SK-N-SH treated with all-trans-retinoic acid at 6 μM for 48 hours (cell line): Measurements from ENCODE around the gene USP35.
A peak's percentile ranks its signal among the peaks of the same experiment; 100 is the strongest.

ENCODE experiments used
- ATAC-seq: fragments of 200-7000 bp; cut with Tn5 transposase; 3 replicates; pipeline ENCODE4 v1.9.1; 2020; ENCODE audit warnings: mild to moderate bottlenecking, moderate library complexity
- ARNTL ChIP-seq: fragments of 450-650 bp; formaldehyde crosslinking; IDR thresholded peaks from 2 replicates; pipeline ENCODE4 v1.5.0; 2020; ENCODE audit warnings: low read depth, mild to moderate bottlenecking, moderate library complexity, borderline replicate concordance
- BACH2 ChIP-seq: fragments of 250-450 bp; sonication (Bioruptor Pico); IDR thresholded peaks from 2 replicates; pipeline ENCODE4 v1.9.0; 2021; ENCODE audit warnings: mild to moderate bottlenecking, borderline replicate concordance
- CSDC2 ChIP-seq: fragments of 250-450 bp; sonication (Bioruptor Pico); IDR thresholded peaks from 2 replicates; pipeline ENCODE4 v1.5.0; 2020; ENCODE audit warnings: mild to moderate bottlenecking, moderate library complexity
- ESRRG ChIP-seq: fragments of 250-450 bp; sonication (Bioruptor Pico); IDR thresholded peaks from 2 replicates; pipeline ENCODE4 v1.6.1; 2021; ENCODE audit warnings: mild to moderate bottlenecking
- GLIS3 ChIP-seq: fragments of 250-450 bp; sonication (Bioruptor Pico); IDR thresholded peaks from 2 replicates; pipeline ENCODE4 v1.5.0; 2020; ENCODE audit warnings: mild to moderate bottlenecking, moderate library complexity
- ISL1 ChIP-seq: fragments of 250-450 bp; sonication (Bioruptor Pico); IDR thresholded peaks from 2 replicates; pipeline ENCODE4 v2.1.2; 2022; ENCODE audit warnings: mild to moderate bottlenecking, moderate library complexity
- OSR1 ChIP-seq: fragments of 250-450 bp; sonication (Bioruptor Pico); IDR thresholded peaks from 2 replicates; pipeline ENCODE4 v1.8.0; 2022; ENCODE audit warnings: moderate library complexity, mild to moderate bottlenecking, inconsistent platforms
- PPARA ChIP-seq: fragments of 250-450 bp; sonication (Bioruptor Pico); IDR thresholded peaks from 2 replicates; pipeline ENCODE4 v1.5.0; 2020; ENCODE audit warnings: mild to moderate bottlenecking, borderline replicate concordance
- RARB ChIP-seq: fragments of 250-450 bp; sonication (Bioruptor Pico); IDR thresholded peaks from 2 replicates; pipeline ENCODE4 v1.8.0; 2021; ENCODE audit warnings: mild to moderate bottlenecking, moderate library complexity
- SNAI2 ChIP-seq: fragments of 250-450 bp; sonication (Bioruptor Pico); IDR thresholded peaks from 2 replicates; pipeline ENCODE4 v1.5.0; 2020; ENCODE audit warnings: mild to moderate bottlenecking, moderate library complexity
- TCF4 ChIP-seq: fragments of 250-450 bp; sonication (Bioruptor Pico); IDR thresholded peaks from 2 replicates; pipeline ENCODE4 v1.8.0; 2021; ENCODE audit warnings: mild to moderate bottlenecking, moderate library complexity, borderline replicate concordance
- TOX ChIP-seq: fragments of 250-450 bp; sonication (Bioruptor Pico); IDR thresholded peaks from 2 replicates; pipeline ENCODE4 v1.8.0; 2021; ENCODE audit warnings: mild to moderate bottlenecking, moderate library complexity, borderline replicate concordance
- ZC3H10 ChIP-seq: fragments of 250-450 bp; sonication (Bioruptor Pico); IDR thresholded peaks from 2 replicates; pipeline ENCODE4 v1.5.1; 2021; ENCODE audit warnings: mild to moderate bottlenecking, moderate library complexity
- ZFP30 ChIP-seq: fragments of 450-650 bp; formaldehyde crosslinking; IDR thresholded peaks from 2 replicates; pipeline ENCODE4 v1.5.0; 2022; ENCODE audit warnings: mild to moderate bottlenecking, moderate library complexity
- ZNF565 ChIP-seq: fragments of 450-650 bp; formaldehyde crosslinking; conservative IDR thresholded peaks from 2 replicates; pipeline ENCODE4 v1.5.0; 2020; ENCODE audit warnings: low read depth, mild to moderate bottlenecking, moderate library complexity
- ZNF70 ChIP-seq: fragments of 450-650 bp; formaldehyde crosslinking; IDR thresholded peaks from 2 replicates; pipeline ENCODE4 v1.5.0; 2020; ENCODE audit warnings: mild to moderate bottlenecking, moderate library complexity
- ZNF8 ChIP-seq: fragments of 450-650 bp; formaldehyde crosslinking; IDR thresholded peaks from 2 replicates; pipeline ENCODE4 v1.5.0; 2020; ENCODE audit warnings: mild to moderate bottlenecking, moderate library complexity
- TF ChIP-seq, protein P1 (sequence below): fragments of 250-450 bp; sonication (Bioruptor Pico); IDR thresholded peaks from 2 replicates; pipeline ENCODE4 v1.8.0; 2020; ENCODE audit warnings: mild to moderate bottlenecking, moderate library complexity, borderline replicate concordance
- TF ChIP-seq, protein P2 (sequence below): fragments of 250-450 bp; sonication (Bioruptor Pico); IDR thresholded peaks from 2 replicates; pipeline ENCODE4 v1.5.1; 2021; ENCODE audit warnings: mild to moderate bottlenecking, moderate library complexity
- TF ChIP-seq, protein P3 (sequence below): fragments of 250-450 bp; sonication (Bioruptor Pico); IDR thresholded peaks from 2 replicates; pipeline ENCODE4 v1.5.1; 2020; ENCODE audit warnings: low read depth, mild to moderate bottlenecking, moderate library complexity
- TF ChIP-seq, protein P4 (sequence below): fragments of 250-450 bp; sonication (Bioruptor Pico); IDR thresholded peaks from 2 replicates; pipeline ENCODE4 v1.8.0; 2021; ENCODE audit warnings: low read depth, mild to moderate bottlenecking, moderate library complexity, borderline replicate concordance
- TF ChIP-seq, protein P5 (sequence below): fragments of 250-450 bp; sonication (Bioruptor Pico); IDR thresholded peaks from 2 replicates; pipeline ENCODE4 v1.5.0; 2020; ENCODE audit warnings: mild to moderate bottlenecking, moderate library complexity

Gene USP35

DNA sequence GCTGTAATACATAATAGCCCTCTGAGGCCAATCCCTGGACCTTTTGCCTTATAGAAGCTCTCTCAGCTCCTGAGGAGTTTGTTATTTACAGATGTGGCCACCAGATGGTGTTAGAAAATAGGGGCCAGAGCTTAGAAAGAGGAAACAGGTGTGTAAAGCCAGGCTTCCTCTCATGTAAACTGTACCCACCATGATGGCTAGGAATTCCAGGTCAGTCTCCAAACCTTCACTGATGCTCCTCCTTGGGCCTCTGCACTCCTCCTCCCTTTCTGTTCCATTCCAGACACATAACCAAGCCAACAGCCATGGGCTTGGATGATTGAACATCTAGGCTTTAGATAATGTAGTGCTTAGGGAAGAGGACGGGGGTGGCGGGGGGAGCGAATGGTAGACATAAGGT lies 39.7 kb downstream of the USP35 start:
- TF ChIP-seq SNAI2 (CRISPR knock-in tag) (no peak), ESRRG (CRISPR knock-in tag) (no peak), ZNF70 (CRISPR knock-in tag) (no peak), TOX (CRISPR knock-in tag) (no peak), CSDC2 (CRISPR knock-in tag) (no peak), ZFP30 (CRISPR knock-in tag) (no peak), TCF4 (CRISPR knock-in tag) (no peak), GLIS3 (CRISPR knock-in tag) (no peak), ZC3H10 (CRISPR knock-in tag) (no peak), ISL1 (CRISPR knock-in tag) (no peak), OSR1 (CRISPR knock-in tag) (no peak), BACH2 (no peak), ZNF8 (CRISPR knock-in tag) (no peak), ZNF565 (no peak), PPARA (no peak), ARNTL (CRISPR knock-in tag) (no peak)
- TF ChIP-seq, protein P1, sequence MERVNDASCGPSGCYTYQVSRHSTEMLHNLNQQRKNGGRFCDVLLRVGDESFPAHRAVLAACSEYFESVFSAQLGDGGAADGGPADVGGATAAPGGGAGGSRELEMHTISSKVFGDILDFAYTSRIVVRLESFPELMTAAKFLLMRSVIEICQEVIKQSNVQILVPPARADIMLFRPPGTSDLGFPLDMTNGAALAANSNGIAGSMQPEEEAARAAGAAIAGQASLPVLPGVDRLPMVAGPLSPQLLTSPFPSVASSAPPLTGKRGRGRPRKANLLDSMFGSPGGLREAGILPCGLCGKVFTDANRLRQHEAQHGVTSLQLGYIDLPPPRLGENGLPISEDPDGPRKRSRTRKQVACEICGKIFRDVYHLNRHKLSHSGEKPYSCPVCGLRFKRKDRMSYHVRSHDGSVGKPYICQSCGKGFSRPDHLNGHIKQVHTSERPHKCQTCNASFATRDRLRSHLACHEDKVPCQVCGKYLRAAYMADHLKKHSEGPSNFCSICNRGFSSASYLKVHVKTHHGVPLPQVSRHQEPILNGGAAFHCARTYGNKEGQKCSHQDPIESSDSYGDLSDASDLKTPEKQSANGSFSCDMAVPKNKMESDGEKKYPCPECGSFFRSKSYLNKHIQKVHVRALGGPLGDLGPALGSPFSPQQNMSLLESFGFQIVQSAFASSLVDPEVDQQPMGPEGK = no peak
- TF ChIP-seq, protein P2, sequence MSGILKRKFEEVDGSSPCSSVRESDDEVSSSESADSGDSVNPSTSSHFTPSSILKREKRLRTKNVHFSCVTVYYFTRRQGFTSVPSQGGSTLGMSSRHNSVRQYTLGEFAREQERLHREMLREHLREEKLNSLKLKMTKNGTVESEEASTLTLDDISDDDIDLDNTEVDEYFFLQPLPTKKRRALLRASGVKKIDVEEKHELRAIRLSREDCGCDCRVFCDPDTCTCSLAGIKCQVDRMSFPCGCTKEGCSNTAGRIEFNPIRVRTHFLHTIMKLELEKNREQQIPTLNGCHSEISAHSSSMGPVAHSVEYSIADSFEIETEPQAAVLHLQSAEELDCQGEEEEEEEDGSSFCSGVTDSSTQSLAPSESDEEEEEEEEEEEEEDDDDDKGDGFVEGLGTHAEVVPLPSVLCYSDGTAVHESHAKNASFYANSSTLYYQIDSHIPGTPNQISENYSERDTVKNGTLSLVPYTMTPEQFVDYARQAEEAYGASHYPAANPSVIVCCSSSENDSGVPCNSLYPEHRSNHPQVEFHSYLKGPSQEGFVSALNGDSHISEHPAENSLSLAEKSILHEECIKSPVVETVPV (CRISPR knock-in tag) = no peak
- TF ChIP-seq, protein P3, sequence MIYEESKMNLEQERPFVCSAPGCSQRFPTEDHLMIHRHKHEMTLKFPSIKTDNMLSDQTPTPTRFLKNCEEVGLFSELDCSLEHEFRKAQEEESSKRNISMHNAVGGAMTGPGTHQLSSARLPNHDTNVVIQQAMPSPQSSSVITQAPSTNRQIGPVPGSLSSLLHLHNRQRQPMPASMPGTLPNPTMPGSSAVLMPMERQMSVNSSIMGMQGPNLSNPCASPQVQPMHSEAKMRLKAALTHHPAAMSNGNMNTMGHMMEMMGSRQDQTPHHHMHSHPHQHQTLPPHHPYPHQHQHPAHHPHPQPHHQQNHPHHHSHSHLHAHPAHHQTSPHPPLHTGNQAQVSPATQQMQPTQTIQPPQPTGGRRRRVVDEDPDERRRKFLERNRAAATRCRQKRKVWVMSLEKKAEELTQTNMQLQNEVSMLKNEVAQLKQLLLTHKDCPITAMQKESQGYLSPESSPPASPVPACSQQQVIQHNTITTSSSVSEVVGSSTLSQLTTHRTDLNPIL (CRISPR knock-in tag) = no peak
- peak; percentile 79 for ATAC-seq

DNA sequence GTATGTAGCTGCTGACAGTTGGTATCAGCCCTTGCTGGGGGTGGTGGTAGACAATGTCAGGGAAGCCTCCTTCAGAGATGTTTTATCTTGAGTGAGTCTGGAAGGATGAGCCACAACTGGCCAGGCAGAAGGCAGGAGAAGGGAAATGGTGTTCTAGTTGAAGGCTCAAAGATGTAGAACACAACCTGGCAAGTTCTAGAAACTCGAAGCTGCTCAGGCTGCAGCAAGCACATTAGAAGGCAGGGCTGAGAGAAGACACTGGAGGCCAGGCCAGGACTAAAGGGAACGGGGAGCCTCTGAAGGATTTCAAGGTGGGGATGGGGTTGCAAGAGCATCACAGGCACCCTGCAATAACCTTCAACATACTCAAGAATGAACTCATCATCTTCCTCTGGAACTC lies 40.4 kb downstream of the USP35 start:
- TF ChIP-seq SNAI2 (CRISPR knock-in tag) = no peak
- no peak for TF ChIP-seq ESRRG (CRISPR knock-in tag)
- TF ChIP-seq ZNF565 = no peak
- TF ChIP-seq CSDC2 (CRISPR knock-in tag) = no peak
- TF ChIP-seq, protein P1 = no peak
- TF ChIP-seq, protein P3 (CRISPR knock-in tag) = no peak
- TF ChIP-seq RARB = no peak
- no peak for TF ChIP-seq ZNF70 (CRISPR knock-in tag)
- no peak for TF ChIP-seq ISL1 (CRISPR knock-in tag)
- TF ChIP-seq BACH2 = no peak
- TF ChIP-seq OSR1 (CRISPR knock-in tag) = no peak
- no peak for TF ChIP-seq ZNF8 (CRISPR knock-in tag)
- TF ChIP-seq TCF4 (CRISPR knock-in tag) = no peak
- no peak for TF ChIP-seq ZC3H10 (CRISPR knock-in tag)
- TF ChIP-seq GLIS3 (CRISPR knock-in tag) = no peak
- TF ChIP-seq, protein P4, sequence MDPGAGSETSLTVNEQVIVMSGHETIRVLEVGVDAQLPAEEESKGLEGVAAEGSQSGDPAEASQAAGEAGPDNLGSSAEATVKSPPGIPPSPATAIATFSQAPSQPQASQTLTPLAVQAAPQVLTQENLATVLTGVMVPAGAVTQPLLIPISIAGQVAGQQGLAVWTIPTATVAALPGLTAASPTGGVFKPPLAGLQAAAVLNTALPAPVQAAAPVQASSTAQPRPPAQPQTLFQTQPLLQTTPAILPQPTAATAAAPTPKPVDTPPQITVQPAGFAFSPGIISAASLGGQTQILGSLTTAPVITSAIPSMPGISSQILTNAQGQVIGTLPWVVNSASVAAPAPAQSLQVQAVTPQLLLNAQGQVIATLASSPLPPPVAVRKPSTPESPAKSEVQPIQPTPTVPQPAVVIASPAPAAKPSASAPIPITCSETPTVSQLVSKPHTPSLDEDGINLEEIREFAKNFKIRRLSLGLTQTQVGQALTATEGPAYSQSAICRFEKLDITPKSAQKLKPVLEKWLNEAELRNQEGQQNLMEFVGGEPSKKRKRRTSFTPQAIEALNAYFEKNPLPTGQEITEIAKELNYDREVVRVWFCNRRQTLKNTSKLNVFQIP (CRISPR knock-in tag) = no peak
- TF ChIP-seq, protein P5, sequence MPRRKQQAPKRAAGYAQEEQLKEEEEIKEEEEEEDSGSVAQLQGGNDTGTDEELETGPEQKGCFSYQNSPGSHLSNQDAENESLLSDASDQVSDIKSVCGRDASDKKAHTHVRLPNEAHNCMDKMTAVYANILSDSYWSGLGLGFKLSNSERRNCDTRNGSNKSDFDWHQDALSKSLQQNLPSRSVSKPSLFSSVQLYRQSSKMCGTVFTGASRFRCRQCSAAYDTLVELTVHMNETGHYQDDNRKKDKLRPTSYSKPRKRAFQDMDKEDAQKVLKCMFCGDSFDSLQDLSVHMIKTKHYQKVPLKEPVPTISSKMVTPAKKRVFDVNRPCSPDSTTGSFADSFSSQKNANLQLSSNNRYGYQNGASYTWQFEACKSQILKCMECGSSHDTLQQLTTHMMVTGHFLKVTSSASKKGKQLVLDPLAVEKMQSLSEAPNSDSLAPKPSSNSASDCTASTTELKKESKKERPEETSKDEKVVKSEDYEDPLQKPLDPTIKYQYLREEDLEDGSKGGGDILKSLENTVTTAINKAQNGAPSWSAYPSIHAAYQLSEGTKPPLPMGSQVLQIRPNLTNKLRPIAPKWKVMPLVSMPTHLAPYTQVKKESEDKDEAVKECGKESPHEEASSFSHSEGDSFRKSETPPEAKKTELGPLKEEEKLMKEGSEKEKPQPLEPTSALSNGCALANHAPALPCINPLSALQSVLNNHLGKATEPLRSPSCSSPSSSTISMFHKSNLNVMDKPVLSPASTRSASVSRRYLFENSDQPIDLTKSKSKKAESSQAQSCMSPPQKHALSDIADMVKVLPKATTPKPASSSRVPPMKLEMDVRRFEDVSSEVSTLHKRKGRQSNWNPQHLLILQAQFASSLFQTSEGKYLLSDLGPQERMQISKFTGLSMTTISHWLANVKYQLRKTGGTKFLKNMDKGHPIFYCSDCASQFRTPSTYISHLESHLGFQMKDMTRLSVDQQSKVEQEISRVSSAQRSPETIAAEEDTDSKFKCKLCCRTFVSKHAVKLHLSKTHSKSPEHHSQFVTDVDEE (CRISPR knock-in tag) = no peak
- TF ChIP-seq, protein P2 (CRISPR knock-in tag) = no peak
- no peak for TF ChIP-seq ZFP30 (CRISPR knock-in tag)
- TF ChIP-seq TOX (CRISPR knock-in tag) = no peak
- no peak for ATAC-seq
